VCaP (cell line): ENCODE data around the gene PACS1.

Experiments
- H3K27ac ChIP-seq: fragments of 450-650 bp; 2 replicates; pipeline ENCODE4 v1.5.1; 2017
- CTCF ChIP-seq: fragments of 450-650 bp; conservative IDR thresholded peaks from 2 replicates; pipeline ENCODE4 v1.5.1; 2017; ENCODE audit warnings: mild to moderate bottlenecking, moderate library complexity

PACS1 gene

GRCh38 chr11:66063900-66064299 lies 6.2 kb upstream of the PACS1 start:
- no peak overlapping the region for H3K27ac ChIP-seq
- no peak for TF ChIP-seq CTCF

- no peak for TF ChIP-seq CTCF
- no peak overlapping the region for H3K27ac ChIP-seq
These were observed 5.5 kb upstream of the PACS1 start for GRCh38 chr11:66064571-66064970.

- H3K27ac ChIP-seq, result peak overlapping the region; percentile 93; the same call in 1 of the 2 replicates
These were observed 3.3 kb upstream of the PACS1 start for GRCh38 chr11:66066751-66067150.

GRCh38 chr11:66067640-66068039 lies 2.4 kb upstream of the PACS1 start:
- peak overlapping the region; percentile 93; the same call in 1 of the 2 replicates for H3K27ac ChIP-seq
- TF ChIP-seq CTCF, result no peak

More at GRCh38 chr11:66066751-66067150, 3.3 kb upstream of the PACS1 start:
- TF ChIP-seq CTCF, result no peak

- peak overlapping the region; percentile 93 for H3K27ac ChIP-seq
- peak; percentile 100 for TF ChIP-seq CTCF
These were observed 1.8 kb upstream of the PACS1 start for GRCh38 chr11:66068154-66068821.

GRCh38 chr11:66068923-66069714 lies 953 bp upstream of the PACS1 start:
- peak overlapping the region; percentile 93 for H3K27ac ChIP-seq
- TF ChIP-seq CTCF, result no peak; the same call in 1 of the 2 replicates

GRCh38 chr11:66070604-66071380 lies 720 bp downstream of the PACS1 start:
- peak overlapping the region; percentile 93 for H3K27ac ChIP-seq
- TF ChIP-seq CTCF, result no peak; the same call in 1 of the 2 replicates
